H9 (cell line): Measurements from ENCODE around the gene DMD. TPM values are rescaled to one million over a fixed set of nuclear protein-coding genes. Genes with fewer than 3 reads are reported as not detected.

Experiments
- DNase-seq: peaks from one replicate; pipeline ENCODE4 v3.0.0-alpha.2; 2017
- H2AFZ ChIP-seq: one replicate; pipeline ENCODE4 v1.6.1; 2013; ENCODE audit warnings: mild to moderate bottlenecking, low read length, control low read depth, moderate library complexity
- H2AK5ac ChIP-seq: 2 replicates; pipeline ENCODE4 v1.6.1; 2013; ENCODE audit warnings: low read length, control low read depth, mixed read lengths; ENCODE audit not compliant: insufficient read length
- H2BK120ac ChIP-seq: one replicate; pipeline ENCODE4 v1.6.1; 2013; ENCODE audit warnings: low read depth, mild to moderate bottlenecking, low read length, control low read depth, inconsistent platforms; ENCODE audit not compliant: poor library complexity, severe bottlenecking
- H2BK12ac ChIP-seq: 2 replicates; pipeline ENCODE4 v1.6.1; 2013; ENCODE audit warnings: low read length, control low read depth, mixed read lengths, low read depth; ENCODE audit not compliant: insufficient read length
- H2BK15ac ChIP-seq: 2 replicates; pipeline ENCODE4 v1.6.1; 2013; ENCODE audit warnings: low read depth, low read length, control low read depth
- H2BK20ac ChIP-seq: one replicate; pipeline ENCODE4 v1.6.1; 2013; ENCODE audit warnings: low read depth, mild to moderate bottlenecking, low read length, control low read depth, inconsistent platforms; ENCODE audit not compliant: poor library complexity, severe bottlenecking
- H2BK5ac ChIP-seq: 2 replicates; pipeline ENCODE4 v1.6.1; 2013; ENCODE audit warnings: low read length, control low read depth, mixed read lengths; ENCODE audit not compliant: insufficient read length
- H3K14ac ChIP-seq: 2 replicates; pipeline ENCODE4 v1.6.1; 2013; ENCODE audit warnings: low read length, control low read depth; ENCODE audit not compliant: insufficient read depth
- H3K18ac ChIP-seq: 2 replicates; pipeline ENCODE4 v1.6.1; 2013; ENCODE audit warnings: low read depth, mild to moderate bottlenecking, mixed read lengths, low read length, control low read depth; ENCODE audit not compliant: insufficient read length
- H3K23ac ChIP-seq: 2 replicates; pipeline ENCODE4 v1.6.1; 2013; ENCODE audit warnings: low read length, control low read depth, mixed read lengths, low read depth; ENCODE audit not compliant: insufficient read length
- H3K23me2 ChIP-seq: 2 replicates; pipeline ENCODE4 v1.6.1; 2013; ENCODE audit warnings: low read depth, mild to moderate bottlenecking, mixed read lengths, low read length, control low read depth; ENCODE audit not compliant: insufficient read length, poor library complexity, severe bottlenecking
- H3K27ac ChIP-seq: 2 replicates; pipeline ENCODE4 v1.5.1; 2013; ENCODE audit warnings: low read length, control low read depth, mixed read lengths, low read depth; ENCODE audit not compliant: insufficient read length
- H3K27me3 ChIP-seq: 2 replicates; pipeline ENCODE4 v1.6.1; 2013; ENCODE audit warnings: low read length, control low read depth, inconsistent platforms; ENCODE audit not compliant: insufficient read depth
- H3K4ac ChIP-seq: 2 replicates; pipeline ENCODE4 v1.6.1; 2013; ENCODE audit warnings: low read depth, mild to moderate bottlenecking, control low read depth, inconsistent platforms, low read length, moderate library complexity
- H3K4me1 ChIP-seq: 2 replicates; pipeline ENCODE4 v1.6.1; 2013; ENCODE audit warnings: low read length, control low read depth, inconsistent platforms; ENCODE audit not compliant: insufficient read depth
- H3K4me2 ChIP-seq: 2 replicates; pipeline ENCODE4 v1.6.1; 2013; ENCODE audit warnings: low read length, control low read depth, mixed read lengths; ENCODE audit not compliant: insufficient read length, insufficient read depth
- H3K56ac ChIP-seq: 2 replicates; pipeline ENCODE4 v1.6.1; 2013; ENCODE audit warnings: low read depth, mild to moderate bottlenecking, mixed read lengths, low read length, control low read depth; ENCODE audit not compliant: insufficient read length
- H3K79me1 ChIP-seq: 2 replicates; pipeline ENCODE4 v1.6.1; 2013; ENCODE audit warnings: low read depth, mild to moderate bottlenecking, moderate library complexity, low read length, control low read depth, inconsistent platforms; ENCODE audit not compliant: insufficient read depth, poor library complexity, severe bottlenecking
- H3K79me2 ChIP-seq: 2 replicates; pipeline ENCODE4 v1.6.1; 2013; ENCODE audit warnings: low read length, control low read depth, inconsistent platforms; ENCODE audit not compliant: insufficient read depth
- H3K9ac ChIP-seq: 2 replicates; pipeline ENCODE4 v1.6.1; 2013; ENCODE audit warnings: low read length, control low read depth, mixed read lengths; ENCODE audit not compliant: insufficient read length; ENCODE audit errors: extremely low read depth
- H3K9me3 ChIP-seq: one replicate; pipeline ENCODE4 v1.6.1; 2013; ENCODE audit warnings: low read depth, low read length, inconsistent platforms; ENCODE audit not compliant: control insufficient read depth
- H3T11ph ChIP-seq: one replicate; pipeline ENCODE4 v1.6.1; 2013; ENCODE audit warnings: mild to moderate bottlenecking, low read length, control low read depth, inconsistent platforms
- H4K20me1 ChIP-seq: one replicate; pipeline ENCODE4 v1.6.1; 2013; ENCODE audit not compliant: control insufficient read depth, insufficient read length, insufficient read depth
- H4K5ac ChIP-seq: 2 replicates; pipeline ENCODE4 v1.6.1; 2013; ENCODE audit warnings: low read depth, mild to moderate bottlenecking, mixed read lengths, low read length, control low read depth; ENCODE audit not compliant: insufficient read length
- H4K8ac ChIP-seq: replicated peaks from 2 replicates; pipeline ENCODE4 v1.6.1; 2013; ENCODE audit warnings: low read length, control low read depth, mixed read lengths, low read depth; ENCODE audit not compliant: insufficient read length
- H4K91ac ChIP-seq: 2 replicates; pipeline ENCODE4 v1.6.1; 2013; ENCODE audit warnings: low read depth, mild to moderate bottlenecking, moderate library complexity, mixed read lengths, low read length, control low read depth; ENCODE audit not compliant: insufficient read length
- H3K27ac Mint-ChIP-seq, 3 experiments: 2 replicates in 2 of 3; 3 replicates in 1 of 3; pipeline ENCODE4 v1.8.0; 2020 to 2021; ENCODE audit warnings: mixed read lengths in 3 of 3, mild to moderate bottlenecking in 1 of 3, moderate library complexity in 1 of 3
- H3K27me3 Mint-ChIP-seq: 2 replicates; pipeline ENCODE4 v1.8.0; 2021; ENCODE audit warnings: low read depth, mild to moderate bottlenecking, moderate library complexity, mixed read lengths
- H3K36me3 Mint-ChIP-seq, 3 experiments: 2 replicates in 2 of 3; 3 replicates in 1 of 3; pipeline ENCODE4 v1.8.0; 2020 to 2021; ENCODE audit warnings: low read depth in 3 of 3, mixed read lengths in 3 of 3; ENCODE audit not compliant: insufficient read depth in 1 of 3
- H3K4me1 Mint-ChIP-seq, 2 experiments: 2 replicates each; pipeline ENCODE4 v1.8.0; 2020; ENCODE audit warnings: mixed read lengths in 2 of 2
- H3K4me3 Mint-ChIP-seq, 2 experiments: 2 replicates in 1 of 2; 3 replicates in 1 of 2; pipeline ENCODE4 v1.8.0; 2020 to 2021; ENCODE audit warnings: mild to moderate bottlenecking in 2 of 2, mixed read lengths in 2 of 2, moderate library complexity in 1 of 2
- H3K9me3 Mint-ChIP-seq, 2 experiments: 2 replicates in 1 of 2; 3 replicates in 1 of 2; pipeline ENCODE4 v1.8.0; 2020; ENCODE audit warnings: mild to moderate bottlenecking in 2 of 2, mixed read lengths in 2 of 2, moderate library complexity in 1 of 2
- WGBS: extraction: QIAGEN DNeasy Blood & Tissue Kit; methylation state at CpG from one replicate; pipeline ENCODE4 v1.1.7; 2013; ENCODE audit warnings: missing lambda C conversion rate, low lambda C conversion rate, mixed read lengths; ENCODE audit not compliant: insufficient read length; ENCODE audit errors: extremely low coverage; 5-methylcytosine and 5-hydroxymethylcytosine counted together
- total RNA-seq: library from RNA; stranded (reverse); gene quantifications from 2 replicates; pipeline ENCODE4 v1.2.1, GENCODE V29; 2021
- TF ChIP-seq, protein P1 (sequence below): fragments of 200-600 bp; sonication (generic); conservative IDR thresholded peaks from 3 replicates; pipeline ENCODE4 v1.8.0; 2021; ENCODE audit warnings: antibody characterized with exemption, mild to moderate bottlenecking

The DMD gene
- total RNA-seq, 1 experiment from 2014 or later = 3.8 TPM

- Histone ChIP-seq H3K56ac (no peak overlapping the region), H3K23me2 (no peaks in the 10 kb centered on the region), H4K91ac (no peak overlapping the region), H3K23ac (no peak overlapping the region), H2BK120ac (no peak overlapping the region), H3K27me3 (no peaks in the 10 kb centered on the region), H3K18ac (no peak overlapping the region), H2BK20ac (no peak overlapping the region), H3K79me2 (no peaks in the 10 kb centered on the region), H3K9me3 (no peaks in the 10 kb centered on the region), H3K9ac (no peak overlapping the region), H4K20me1 (no peaks in the 10 kb centered on the region), H2AK5ac (no peak overlapping the region), H4K5ac (no peak overlapping the region), H2AFZ (no peak overlapping the region), H3K4ac (no peak overlapping the region), H3K79me1 (no peaks in the 10 kb centered on the region), H4K8ac (no peak overlapping the region), H2BK5ac (no peak overlapping the region), H3T11ph (no peak overlapping the region), H3K4me2 (no peak overlapping the region), H3K27ac (no peak overlapping the region), H2BK12ac (no peak overlapping the region), H2BK15ac (no peak overlapping the region), H3K4me1 (no peaks in the 10 kb centered on the region), H3K14ac (no peak overlapping the region)
- no peak for DNase-seq
- Mint-ChIP-seq H3K4me1 (peaks cover 0 to 8% of the 10 kb centered on the region in 2 experiments; a peak in 1 of 4 replicates), H3K27me3 (no peaks in the 10 kb centered on the region), H3K27ac (no peak overlapping the region), H3K9me3 (peaks cover 3 to 17% of the 10 kb centered on the region in 2 experiments; a peak in 4 of 5 replicates), H3K36me3 (peaks cover 5 to 10% (median 6%) of the 10 kb centered on the region in 3 experiments; a peak in 5 of 7 replicates), H3K4me3 (no peak overlapping the region)
- WGBS = no CpG with 5 or more reads among the region's 3 CpGs
- TF ChIP-seq, protein P1, sequence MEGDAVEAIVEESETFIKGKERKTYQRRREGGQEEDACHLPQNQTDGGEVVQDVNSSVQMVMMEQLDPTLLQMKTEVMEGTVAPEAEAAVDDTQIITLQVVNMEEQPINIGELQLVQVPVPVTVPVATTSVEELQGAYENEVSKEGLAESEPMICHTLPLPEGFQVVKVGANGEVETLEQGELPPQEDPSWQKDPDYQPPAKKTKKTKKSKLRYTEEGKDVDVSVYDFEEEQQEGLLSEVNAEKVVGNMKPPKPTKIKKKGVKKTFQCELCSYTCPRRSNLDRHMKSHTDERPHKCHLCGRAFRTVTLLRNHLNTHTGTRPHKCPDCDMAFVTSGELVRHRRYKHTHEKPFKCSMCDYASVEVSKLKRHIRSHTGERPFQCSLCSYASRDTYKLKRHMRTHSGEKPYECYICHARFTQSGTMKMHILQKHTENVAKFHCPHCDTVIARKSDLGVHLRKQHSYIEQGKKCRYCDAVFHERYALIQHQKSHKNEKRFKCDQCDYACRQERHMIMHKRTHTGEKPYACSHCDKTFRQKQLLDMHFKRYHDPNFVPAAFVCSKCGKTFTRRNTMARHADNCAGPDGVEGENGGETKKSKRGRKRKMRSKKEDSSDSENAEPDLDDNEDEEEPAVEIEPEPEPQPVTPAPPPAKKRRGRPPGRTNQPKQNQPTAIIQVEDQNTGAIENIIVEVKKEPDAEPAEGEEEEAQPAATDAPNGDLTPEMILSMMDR = no peak
Observed at GRCh38 chrX:33095079-33095478, 116.3 kb downstream of the DMD start.
